Esophagus muscularis mucosa (tissue), 4 donors: ENCODE measurements around the gene ZBTB8A. TPM values are rescaled to one million over a fixed set of nuclear protein-coding genes. Genes with fewer than 3 reads are reported as not detected.
"Not testable (repeated sequence)": the region's sequence is repeated elsewhere in the genome, so short reads cannot be mapped to it uniquely, and the experiment has no call there.

Experiments
- DNase-seq: peaks from one replicate; pipeline ENCODE4 v3.0.0-alpha.2; 2017; ENCODE audit errors: extremely low spot score
- H3K27ac ChIP-seq, 4 donors: fragments of 200-600 bp; sonication (generic); replicated peaks in 1 of 4; 1 replicate in 3 of 4; 2 replicates in 1 of 4; pipeline ENCODE4 v1.5.1; 2016 to 2019; ENCODE audit warnings: mild to moderate bottlenecking in 1 of 4
- H3K27me3 ChIP-seq, 4 donors: fragments of 200-600 bp; sonication (generic); one replicate each; pipeline versions ENCODE4 v1.5.1 to v1.6.0; 2016 to 2019
- H3K36me3 ChIP-seq, 4 donors: fragments of 200-600 bp; sonication (generic); one replicate each; pipeline ENCODE4 v1.5.1; 2016 to 2019
- H3K4me1 ChIP-seq, 4 donors: fragments of 200-600 bp; sonication (generic); one replicate each; pipeline ENCODE4 v1.5.1; 2016 to 2019
- H3K4me3 ChIP-seq, 4 donors: fragments of 200-600 bp; sonication (generic); 1 replicate in 2 of 4; 2 replicates in 2 of 4; pipeline ENCODE4 v1.5.1; 2016 to 2019; ENCODE audit warnings: mild to moderate bottlenecking in 4 of 4, moderate library complexity in 1 of 4
- H3K9me3 ChIP-seq, 4 donors: fragments of 200-600 bp; sonication (generic); 1 replicate in 3 of 4; 2 replicates in 1 of 4; pipeline ENCODE4 v1.5.1; 2016 to 2019
- CTCF ChIP-seq, 3 experiments: fragments of 200-600 bp in 2 of 3; fragments of 450-650 bp in 1 of 3; sonication (generic) in 2 of 3; IDR thresholded peaks; one replicate each; pipeline ENCODE4 v1.5.1; 2017 to 2019; ENCODE audit warnings: antibody characterized with exemption in 3 of 3, mild to moderate bottlenecking in 2 of 3, moderate library complexity in 1 of 3
- EP300 ChIP-seq: sonication (generic); formaldehyde crosslinking; IDR thresholded peaks from one replicate; pipeline ENCODE4 v1.6.1; 2017; ENCODE audit warnings: antibody characterized with exemption
- POLR2A ChIP-seq: fragments of 450-650 bp; IDR thresholded peaks from one replicate; pipeline ENCODE4 v1.6.1; 2017; ENCODE audit warnings: antibody characterized with exemption, moderate library complexity, mild to moderate bottlenecking, low read depth
- POLR2AphosphoS5 ChIP-seq, 2 donors: sonication (generic); formaldehyde crosslinking; IDR thresholded peaks; one replicate each; pipeline ENCODE4 v1.6.1; 2017; ENCODE audit warnings: antibody characterized with exemption in 2 of 2
- WGBS: methylation state at CpG from one replicate; pipeline ENCODE4 v1.1.5; 2018; 5-methylcytosine and 5-hydroxymethylcytosine counted together
- intact Hi-C: fragments of 100-400 bp; cut with DNase I; formaldehyde crosslinking; loops from one replicate; pipeline ENCODE4 v1.15.1; 2023
- total RNA-seq, 4 donors: library from RNA; depleted of rRNA; stranded (reverse); fragments of >200 nt; gene quantifications; one replicate each; pipeline versions ENCODE4 v1.1.0 to v1.2.1, GENCODE V29; 2016

The ZBTB8A gene
- total RNA-seq, 4 donors from 2014 or later, result 6.8 to 12.0 (median 10.3) TPM

- intact Hi-C loops, result no loop called here
Observed at GRCh38 chr1:32627596-32628162, 88.5 kb downstream of the ZBTB8A start.

GRCh38 chr1:32630173-32630572 lies 90.9 kb downstream of the ZBTB8A start:
- H3K27me3 ChIP-seq, intact Hi-C loops, DNase-seq, H3K27ac ChIP-seq, H3K9me3 ChIP-seq, H3K4me1 ChIP-seq, H3K4me3 ChIP-seq: not testable (repeated sequence)
- 86% methylated on average over 4 of the region's 4 CpGs for WGBS
- peaks cover 21 to 88% (median 62%) of the 10 kb centered on the region in 4 donors for H3K36me3 ChIP-seq

More at GRCh38 chr1:32627596-32628162, 88.5 kb downstream of the ZBTB8A start:
- Histone ChIP-seq H3K9me3 (no peaks in the 10 kb centered on the region), H3K27ac (no peak overlapping the region), H3K27me3 (no peaks in the 10 kb centered on the region), H3K4me3 (no peak overlapping the region), H3K36me3 (peaks cover 10 to 72% (median 54%) of the 10 kb centered on the region in 4 donors), H3K4me1 (no peaks in the 10 kb centered on the region)
- TF ChIP-seq POLR2AphosphoS5 (IDR thresholded peaks at IDR 0.05) (no peak), CTCF (IDR thresholded peaks at IDR 0.05) (no peak), POLR2A (no peak), EP300 (no peak)
- no peak for DNase-seq
- WGBS, result 78% methylated on average over 11 of the region's 11 CpGs

GRCh38 chr1:32632829-32633228 lies 93.6 kb downstream of the ZBTB8A start:
- Histone ChIP-seq H3K27ac (no peak overlapping the region), H3K4me1 (no peaks in the 10 kb centered on the region), H3K4me3 (no peak overlapping the region), H3K36me3 (peaks cover 14 to 68% (median 51%) of the 10 kb centered on the region in 4 donors), H3K27me3 (no peaks in the 10 kb centered on the region), H3K9me3 (no peaks in the 10 kb centered on the region)
- TF ChIP-seq EP300 (no peak), POLR2A (no peak), CTCF (IDR thresholded peaks at IDR 0.05) (no peak), POLR2AphosphoS5 (IDR thresholded peaks at IDR 0.05) (no peak)
- intact Hi-C loops, result no loop called here
- DNase-seq, result no peak
- WGBS, result 93% methylated on average over 2 of the region's 2 CpGs

GRCh38 chr1:32635508-32636277 lies 96.5 kb downstream of the ZBTB8A start:
- H3K9me3 ChIP-seq, result no peaks in the 10 kb centered on the region
- no peak for TF ChIP-seq POLR2AphosphoS5 (IDR thresholded peaks at IDR 0.05)
- no peak for TF ChIP-seq POLR2A
- TF ChIP-seq CTCF (IDR thresholded peaks at IDR 0.05), result no peak
- TF ChIP-seq EP300, result no peak
- H3K36me3 ChIP-seq, result peaks cover 14 to 53% (median 32%) of the 10 kb centered on the region in 4 donors
- no peaks in the 10 kb centered on the region for H3K4me1 ChIP-seq
- H3K4me3 ChIP-seq, result no peak overlapping the region
- WGBS, result 98% methylated on average over 8 of the region's 8 CpGs
- DNase-seq, result no peak
- H3K27me3 ChIP-seq, result no peaks in the 10 kb centered on the region
- intact Hi-C loops, result no loop called here
- H3K27ac ChIP-seq, result no peak overlapping the region

GRCh38 chr1:32636914-32637645 lies 97.9 kb downstream of the ZBTB8A start:
- intact Hi-C loops, result no loop called here
- Histone ChIP-seq H3K4me3 (no peak overlapping the region), H3K9me3 (no peaks in the 10 kb centered on the region), H3K27me3 (no peaks in the 10 kb centered on the region), H3K27ac (no peak overlapping the region), H3K36me3 (peaks cover 14 to 43% (median 25%) of the 10 kb centered on the region in 4 donors), H3K4me1 (no peaks in the 10 kb centered on the region)
- no peak for DNase-seq
- no peak for TF ChIP-seq POLR2AphosphoS5 (IDR thresholded peaks at IDR 0.05)
- TF ChIP-seq EP300, result no peak
- no peak for TF ChIP-seq CTCF (IDR thresholded peaks at IDR 0.05)
- no peak for TF ChIP-seq POLR2A
- WGBS, result 88% methylated on average over 16 of the region's 16 CpGs
